OCI-LY7 (cell line): ENCODE data around the gene RPS19BP1.

Experiments used
- CTCF ChIP-seq: fragments of 200-600 bp; sonication (generic); conservative IDR thresholded peaks from 2 replicates; pipeline ENCODE4 v1.5.1; 2014; ENCODE audit warnings: mild to moderate bottlenecking, antibody characterized with exemption, low read length, moderate library complexity, mixed read lengths
- EZH2phosphoT487 ChIP-seq: fragments of 200-600 bp; sonication (generic); IDR thresholded peaks from 2 replicates; pipeline ENCODE4 v1.6.1; 2018; ENCODE audit warnings: low read depth, borderline replicate concordance, mild to moderate bottlenecking, mixed run types, antibody characterized with exemption, low read length, moderate library complexity, mixed read lengths

GRCh38 chr22:39518996-39519680 lies 13.4 kb downstream of the RPS19BP1 start:
- no peak for TF ChIP-seq EZH2phosphoT487
- TF ChIP-seq CTCF: no peak
